Gastroesophageal sphincter (tissue), 3 donors: ENCODE results near the gene RPLP2.

Experiments used
- POLR2AphosphoS5 ChIP-seq: sonication (generic); formaldehyde crosslinking; IDR thresholded peaks from one replicate; pipeline ENCODE4 v1.6.1; 2017; ENCODE audit warnings: antibody characterized with exemption
- TF ChIP-seq, protein P1 (sequence below), 4 experiments: fragments of 200-600 bp in 2 of 4; fragments of 450-650 bp in 2 of 4; sonication (generic) in 1 of 4; IDR thresholded peaks; one replicate each; pipeline ENCODE4 v1.5.1; 2017 to 2019; ENCODE audit warnings: antibody characterized with exemption in 4 of 4, mild to moderate bottlenecking in 2 of 4, moderate library complexity in 2 of 4

DNA sequence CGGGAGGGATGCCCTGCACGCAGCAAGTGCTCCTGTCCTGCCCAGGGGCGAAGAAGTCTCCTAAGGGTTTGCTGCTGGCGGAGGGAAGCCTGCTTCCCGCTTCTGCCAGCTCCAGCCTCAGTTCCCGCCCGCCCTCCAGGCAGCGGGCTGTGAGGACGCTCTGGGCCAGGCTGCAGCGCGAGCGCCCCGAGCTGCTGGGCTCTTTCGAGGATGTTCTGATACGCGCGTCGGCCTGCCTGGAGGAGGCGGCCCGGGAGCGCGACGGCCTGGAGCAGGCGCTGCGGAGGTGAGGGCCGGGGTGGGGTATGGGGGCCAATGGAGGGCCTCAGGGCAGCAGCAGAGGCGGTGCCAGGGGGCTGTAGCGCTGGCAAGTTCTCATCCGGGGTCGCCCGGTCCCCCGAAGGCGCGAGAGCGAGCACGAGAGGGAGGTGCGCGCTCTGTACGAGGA, 20.1 kb downstream of the RPLP2 start:
- TF ChIP-seq, protein P1, sequence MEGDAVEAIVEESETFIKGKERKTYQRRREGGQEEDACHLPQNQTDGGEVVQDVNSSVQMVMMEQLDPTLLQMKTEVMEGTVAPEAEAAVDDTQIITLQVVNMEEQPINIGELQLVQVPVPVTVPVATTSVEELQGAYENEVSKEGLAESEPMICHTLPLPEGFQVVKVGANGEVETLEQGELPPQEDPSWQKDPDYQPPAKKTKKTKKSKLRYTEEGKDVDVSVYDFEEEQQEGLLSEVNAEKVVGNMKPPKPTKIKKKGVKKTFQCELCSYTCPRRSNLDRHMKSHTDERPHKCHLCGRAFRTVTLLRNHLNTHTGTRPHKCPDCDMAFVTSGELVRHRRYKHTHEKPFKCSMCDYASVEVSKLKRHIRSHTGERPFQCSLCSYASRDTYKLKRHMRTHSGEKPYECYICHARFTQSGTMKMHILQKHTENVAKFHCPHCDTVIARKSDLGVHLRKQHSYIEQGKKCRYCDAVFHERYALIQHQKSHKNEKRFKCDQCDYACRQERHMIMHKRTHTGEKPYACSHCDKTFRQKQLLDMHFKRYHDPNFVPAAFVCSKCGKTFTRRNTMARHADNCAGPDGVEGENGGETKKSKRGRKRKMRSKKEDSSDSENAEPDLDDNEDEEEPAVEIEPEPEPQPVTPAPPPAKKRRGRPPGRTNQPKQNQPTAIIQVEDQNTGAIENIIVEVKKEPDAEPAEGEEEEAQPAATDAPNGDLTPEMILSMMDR (IDR thresholded peaks at IDR 0.05): no peak
- no peak for TF ChIP-seq POLR2AphosphoS5
